HL-60 (cell line): ENCODE results near the gene VSNL1.

Experiments used
- DNase-seq, 2 experiments: peaks; one replicate each; pipeline ENCODE4 v3.0.0-alpha.2; 2010 to 2020; ENCODE audit warnings: low read depth in 1 of 2, low spot score in 1 of 2
- H3K27ac ChIP-seq: fragments of 250-450 bp; sonication (Bioruptor Pico); replicated peaks from 2 replicates; pipeline ENCODE4 v1.5.1; 2020; ENCODE audit warnings: mild to moderate bottlenecking, moderate library complexity
- H3K27me3 ChIP-seq: fragments of 250-450 bp; sonication (Bioruptor Pico); 2 replicates; pipeline ENCODE4 v1.5.1; 2021; ENCODE audit warnings: mild to moderate bottlenecking, moderate library complexity; ENCODE audit not compliant: insufficient read depth, poor library complexity, severe bottlenecking
- H3K4me3 ChIP-seq: replicated peaks from 2 replicates; pipeline ENCODE4 v1.5.1; 2011; ENCODE audit warnings: mild to moderate bottlenecking, control low read depth, low read length; ENCODE audit not compliant: insufficient read depth
- GABPA ChIP-seq: IDR thresholded peaks from 2 replicates; pipeline ENCODE4 v1.6.1; 2012; ENCODE audit warnings: low read depth
- POLR2AphosphoS5 ChIP-seq: IDR thresholded peaks from 2 replicates; pipeline ENCODE4 v1.6.1; 2012; ENCODE audit warnings: low read depth
- SPI1 ChIP-seq: IDR thresholded peaks from 2 replicates; pipeline ENCODE4 v1.6.1; 2012; ENCODE audit warnings: low read depth, mild to moderate bottlenecking, borderline replicate concordance
- TF ChIP-seq, protein P1 (sequence below): IDR thresholded peaks from 2 replicates; pipeline ENCODE4 v1.6.1; 2012; ENCODE audit warnings: low read depth; ENCODE audit not compliant: insufficient replicate concordance
- TF ChIP-seq, protein P2 (sequence below): IDR thresholded peaks from one replicate; pipeline ENCODE4 v1.5.1; 2011; ENCODE audit warnings: low read length, control low read depth, inconsistent platforms; ENCODE audit not compliant: insufficient read depth

VSNL1 gene

DNA sequence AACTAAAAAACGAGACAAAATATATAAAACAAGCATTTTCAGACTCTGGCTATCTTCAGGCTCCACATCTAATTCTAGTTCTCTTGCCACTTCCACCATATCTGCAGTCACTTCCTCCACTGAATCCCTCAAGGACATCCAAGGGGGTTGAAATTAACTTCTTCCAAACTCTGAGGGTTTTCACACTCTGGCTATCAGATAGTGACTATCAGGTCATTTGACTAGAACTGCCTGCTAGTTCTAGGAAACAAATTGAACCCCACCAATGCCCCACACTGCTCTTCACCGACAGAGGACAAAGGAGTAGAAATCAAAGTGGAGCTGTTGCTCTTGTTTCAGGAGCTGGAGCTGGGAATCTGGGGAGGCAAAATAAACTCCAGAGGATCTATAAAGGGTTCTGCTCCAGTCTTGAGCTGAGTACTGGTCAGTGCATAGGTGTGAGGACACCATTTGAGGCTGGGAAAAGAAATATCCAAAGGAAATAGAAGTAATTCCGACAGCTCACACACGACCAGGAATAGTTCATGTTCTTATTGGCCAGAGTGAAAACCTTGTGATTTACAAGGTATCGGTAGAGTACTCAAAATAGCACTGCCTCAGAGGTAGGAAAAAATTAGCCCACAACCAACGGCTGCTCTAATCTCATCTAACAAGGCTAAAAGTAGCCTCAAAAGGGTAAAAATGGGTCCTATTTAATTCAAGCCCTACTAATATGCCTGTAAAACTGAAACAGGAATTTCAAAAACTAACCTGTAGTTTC, 141.8 kb downstream of the VSNL1 start:
- Histone ChIP-seq H3K27me3 (no peaks in the 10 kb centered on the region), H3K27ac (no peak overlapping the region), H3K4me3 (no peak overlapping the region)
- TF ChIP-seq, protein P1, sequence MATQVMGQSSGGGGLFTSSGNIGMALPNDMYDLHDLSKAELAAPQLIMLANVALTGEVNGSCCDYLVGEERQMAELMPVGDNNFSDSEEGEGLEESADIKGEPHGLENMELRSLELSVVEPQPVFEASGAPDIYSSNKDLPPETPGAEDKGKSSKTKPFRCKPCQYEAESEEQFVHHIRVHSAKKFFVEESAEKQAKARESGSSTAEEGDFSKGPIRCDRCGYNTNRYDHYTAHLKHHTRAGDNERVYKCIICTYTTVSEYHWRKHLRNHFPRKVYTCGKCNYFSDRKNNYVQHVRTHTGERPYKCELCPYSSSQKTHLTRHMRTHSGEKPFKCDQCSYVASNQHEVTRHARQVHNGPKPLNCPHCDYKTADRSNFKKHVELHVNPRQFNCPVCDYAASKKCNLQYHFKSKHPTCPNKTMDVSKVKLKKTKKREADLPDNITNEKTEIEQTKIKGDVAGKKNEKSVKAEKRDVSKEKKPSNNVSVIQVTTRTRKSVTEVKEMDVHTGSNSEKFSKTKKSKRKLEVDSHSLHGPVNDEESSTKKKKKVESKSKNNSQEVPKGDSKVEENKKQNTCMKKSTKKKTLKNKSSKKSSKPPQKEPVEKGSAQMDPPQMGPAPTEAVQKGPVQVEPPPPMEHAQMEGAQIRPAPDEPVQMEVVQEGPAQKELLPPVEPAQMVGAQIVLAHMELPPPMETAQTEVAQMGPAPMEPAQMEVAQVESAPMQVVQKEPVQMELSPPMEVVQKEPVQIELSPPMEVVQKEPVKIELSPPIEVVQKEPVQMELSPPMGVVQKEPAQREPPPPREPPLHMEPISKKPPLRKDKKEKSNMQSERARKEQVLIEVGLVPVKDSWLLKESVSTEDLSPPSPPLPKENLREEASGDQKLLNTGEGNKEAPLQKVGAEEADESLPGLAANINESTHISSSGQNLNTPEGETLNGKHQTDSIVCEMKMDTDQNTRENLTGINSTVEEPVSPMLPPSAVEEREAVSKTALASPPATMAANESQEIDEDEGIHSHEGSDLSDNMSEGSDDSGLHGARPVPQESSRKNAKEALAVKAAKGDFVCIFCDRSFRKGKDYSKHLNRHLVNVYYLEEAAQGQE = no peak
- TF ChIP-seq GABPA (no peak), POLR2AphosphoS5 (no peak), SPI1 (no peak)
- TF ChIP-seq, protein P2, sequence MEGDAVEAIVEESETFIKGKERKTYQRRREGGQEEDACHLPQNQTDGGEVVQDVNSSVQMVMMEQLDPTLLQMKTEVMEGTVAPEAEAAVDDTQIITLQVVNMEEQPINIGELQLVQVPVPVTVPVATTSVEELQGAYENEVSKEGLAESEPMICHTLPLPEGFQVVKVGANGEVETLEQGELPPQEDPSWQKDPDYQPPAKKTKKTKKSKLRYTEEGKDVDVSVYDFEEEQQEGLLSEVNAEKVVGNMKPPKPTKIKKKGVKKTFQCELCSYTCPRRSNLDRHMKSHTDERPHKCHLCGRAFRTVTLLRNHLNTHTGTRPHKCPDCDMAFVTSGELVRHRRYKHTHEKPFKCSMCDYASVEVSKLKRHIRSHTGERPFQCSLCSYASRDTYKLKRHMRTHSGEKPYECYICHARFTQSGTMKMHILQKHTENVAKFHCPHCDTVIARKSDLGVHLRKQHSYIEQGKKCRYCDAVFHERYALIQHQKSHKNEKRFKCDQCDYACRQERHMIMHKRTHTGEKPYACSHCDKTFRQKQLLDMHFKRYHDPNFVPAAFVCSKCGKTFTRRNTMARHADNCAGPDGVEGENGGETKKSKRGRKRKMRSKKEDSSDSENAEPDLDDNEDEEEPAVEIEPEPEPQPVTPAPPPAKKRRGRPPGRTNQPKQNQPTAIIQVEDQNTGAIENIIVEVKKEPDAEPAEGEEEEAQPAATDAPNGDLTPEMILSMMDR = no peak
- no peak for DNase-seq

DNA sequence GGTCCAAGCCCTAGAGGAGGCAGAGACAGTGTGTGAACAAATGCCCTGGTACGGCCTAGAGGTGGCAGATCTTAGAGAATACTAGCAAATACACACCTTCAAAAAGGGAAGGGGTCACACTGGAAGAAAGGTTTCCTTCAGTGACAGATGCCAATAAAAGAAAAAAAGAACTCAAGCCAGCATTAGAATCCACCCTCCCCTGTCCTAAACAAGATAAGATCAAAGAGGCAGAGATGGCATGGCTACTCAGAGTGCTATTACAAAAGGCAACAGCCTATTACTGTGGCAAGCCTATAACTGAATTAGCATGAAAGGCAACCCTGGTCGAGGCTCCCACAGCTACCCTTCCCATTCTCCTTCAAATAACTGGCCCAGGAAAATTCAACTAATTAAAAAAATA, 143.5 kb downstream of the VSNL1 start:
- TF ChIP-seq, protein P1 = no peak
- TF ChIP-seq POLR2AphosphoS5 (no peak), SPI1 (no peak), GABPA (no peak)
- TF ChIP-seq, protein P2 = no peak

DNA sequence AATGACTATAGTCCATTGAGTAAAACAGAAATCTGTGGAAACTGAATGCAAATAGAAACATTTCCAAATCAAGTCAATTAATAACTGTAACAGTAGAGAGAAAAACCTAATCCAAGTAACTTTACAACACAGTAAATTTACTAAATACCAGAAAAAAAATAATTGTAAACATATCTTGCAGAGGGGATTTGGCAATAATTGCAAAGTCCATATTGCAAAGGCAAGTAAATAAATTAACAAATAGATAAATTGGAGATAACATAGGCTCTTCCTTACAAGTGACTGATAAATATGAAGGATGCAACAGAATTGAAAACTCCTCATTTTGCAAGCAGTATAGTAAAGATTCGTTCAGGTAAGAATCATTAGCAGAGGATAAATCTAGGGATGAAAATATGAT, 148.1 kb downstream of the VSNL1 start:
- no peaks in the 10 kb centered on the region for H3K27me3 ChIP-seq
- no peak overlapping the region for H3K27ac ChIP-seq
- no peak overlapping the region for H3K4me3 ChIP-seq
- no peak for DNase-seq
- TF ChIP-seq, protein P1 = no peak
- TF ChIP-seq SPI1 (no peak), POLR2AphosphoS5 (no peak), GABPA (no peak)
- TF ChIP-seq, protein P2 = no peak

More for the DNA sequence above, 143.5 kb downstream of the VSNL1 start:
- no peak for DNase-seq
- Histone ChIP-seq H3K27me3 (no peaks in the 10 kb centered on the region), H3K27ac (no peak overlapping the region), H3K4me3 (no peak overlapping the region)
